GM12878 (cell line): ENCODE measurements around the gene SLCO2A1.

Source experiments
- ASH2L ChIP-seq: fragments of 300-600, 200-600 bp; sonication (generic); IDR thresholded peaks from 2 replicates; pipeline ENCODE4 v1.6.1; 2017; ENCODE audit warnings: low read depth, mild to moderate bottlenecking, borderline replicate concordance
- CTCF ChIP-seq, 3 experiments: IDR thresholded peaks in 2 of 3; conservative IDR thresholded peaks in 1 of 3; 2 replicates each; pipeline ENCODE4 v1.5.1; 2011; ENCODE audit warnings: low read depth in 3 of 3, low read length in 3 of 3, mild to moderate bottlenecking in 3 of 3, control low read depth in 2 of 3, moderate library complexity in 2 of 3, inconsistent platforms in 1 of 3, mixed read lengths in 1 of 3; ENCODE audit not compliant: control insufficient read depth in 2 of 3, insufficient read depth in 1 of 3; ENCODE audit errors: extremely low read depth in 1 of 3
- EZH2 ChIP-seq: IDR thresholded peaks from 2 replicates; pipeline ENCODE4 v1.6.1; 2012; ENCODE audit warnings: low read depth, mild to moderate bottlenecking, control low read depth, inconsistent platforms, low read length, borderline replicate concordance; ENCODE audit not compliant: control insufficient read depth
- FOXM1 ChIP-seq: IDR thresholded peaks from 2 replicates; pipeline ENCODE4 v1.6.1; 2012; ENCODE audit warnings: low read depth, mild to moderate bottlenecking, inconsistent platforms, low read length, moderate library complexity
- GATAD2B ChIP-seq: fragments of 450-650 bp; conservative IDR thresholded peaks from 2 replicates; pipeline ENCODE4 v1.6.1; 2017; ENCODE audit warnings: low read depth, mild to moderate bottlenecking, moderate library complexity
- IRF3 ChIP-seq: fragments of 450-650 bp; IDR thresholded peaks from 2 replicates; pipeline ENCODE4 v1.6.1; 2014; ENCODE audit warnings: mild to moderate bottlenecking
- MXI1 ChIP-seq: fragments of 150-350 bp; IDR thresholded peaks from 2 replicates; pipeline ENCODE4 v1.6.1; 2011; ENCODE audit warnings: low read depth, mild to moderate bottlenecking, inconsistent platforms, low read length, improper control_type of control experiment
- POLR2A ChIP-seq: IDR thresholded peaks from 2 replicates; pipeline ENCODE4 v1.6.1; 2011; ENCODE audit warnings: low read depth, mild to moderate bottlenecking, low read length
- POLR2AphosphoS2 ChIP-seq: IDR thresholded peaks from 2 replicates; pipeline ENCODE4 v1.6.1; 2011; ENCODE audit warnings: low read depth, mild to moderate bottlenecking, low read length, improper control_type of control experiment, moderate library complexity
- RAD51 ChIP-seq: fragments of 450-650 bp; IDR thresholded peaks from 2 replicates; pipeline ENCODE4 v1.6.1; 2016; ENCODE audit warnings: moderate library complexity, mild to moderate bottlenecking, inconsistent platforms

GRCh38 chr3:134061401-134061800, 31.7 kb upstream of the SLCO2A1 start:
- TF ChIP-seq MXI1 = no peak
- TF ChIP-seq CTCF (IDR thresholded peaks at IDR 0.05 in 2 of 3, conservative IDR thresholded peaks at IDR 0.05 in 1 of 3; ENCODE audit: control insufficient read depth in 2 of 3, extremely low read depth in 1 of 3, insufficient read depth in 1 of 3, low read depth in 3 of 3, low read length in 3 of 3) = no peak
- no peak for TF ChIP-seq IRF3
- TF ChIP-seq FOXM1 = no peak
- no peak for TF ChIP-seq GATAD2B
- TF ChIP-seq RAD51 = no peak
- no peak for TF ChIP-seq ASH2L
- TF ChIP-seq POLR2AphosphoS2 = no peak
- no peak for TF ChIP-seq POLR2A
- no peak for TF ChIP-seq EZH2
